PC-9 (cell line): ENCODE data around the gene CACNA1A. TPM values are rescaled to one million over a fixed set of nuclear protein-coding genes. Genes with fewer than 3 reads are reported as not detected.

ENCODE experiments used
- BruUV-seq: library from RNA; stranded (reverse); fragments of 400-500 nt; replicated peaks from 2 replicates; lab custom pipeline; 2021; lab: Mats Ljungman, UMichigan
- CTCF ChIA-PET: fragments of 300-600 bp; sonication (Branson Sonifier 250); formaldehyde crosslinking; loops from one replicate; lab custom pipeline; 2022; ENCODE audit warnings: antibody characterized with exemption; lab: Charles Lee
- POLR2A ChIA-PET: fragments of 300-600 bp; sonication (Branson Sonifier 250); formaldehyde crosslinking; loops from one replicate; lab custom pipeline; 2022; ENCODE audit warnings: antibody characterized with exemption; ENCODE audit not compliant: unreplicated experiment; lab: Charles Lee
- DNase-seq, 2 experiments: peaks; one replicate each; pipeline versions ENCODE4 v3.0.0 to v3.0.0-alpha.2; 2015 to 2022; ENCODE audit warnings: mixed read lengths in 1 of 2
- H2AFZ ChIP-seq: fragments of 200-600 bp; sonication (generic); 2 replicates; pipeline ENCODE4 v1.8.1; 2017; ENCODE audit warnings: antibody characterized with exemption
- H3F3A ChIP-seq: fragments of 200-600 bp; sonication (generic); 2 replicates; pipeline ENCODE4 v1.8.1; 2017; ENCODE audit warnings: antibody characterized with exemption, mild to moderate bottlenecking, low read depth; ENCODE audit not compliant: insufficient read depth
- H3K27ac ChIP-seq: fragments of 200-600 bp; sonication (generic); 2 replicates; pipeline ENCODE4 v1.6.1; 2016; ENCODE audit warnings: mixed run types
- H3K27me3 ChIP-seq: fragments of 200-600 bp; sonication (generic); 2 replicates; pipeline ENCODE4 v1.6.1; 2016; ENCODE audit warnings: low read depth, mixed run types; ENCODE audit not compliant: insufficient read depth
- H3K36me3 ChIP-seq: fragments of 200-600 bp; sonication (generic); 2 replicates; pipeline ENCODE4 v1.6.1; 2016; ENCODE audit warnings: low read depth, mixed run types
- H3K4me1 ChIP-seq: fragments of 200-600 bp; sonication (generic); replicated peaks from 2 replicates; pipeline ENCODE4 v1.6.1; 2016; ENCODE audit warnings: mixed run types; ENCODE audit not compliant: insufficient read depth
- H3K4me2 ChIP-seq: fragments of 200-600 bp; sonication (generic); 2 replicates; pipeline ENCODE4 v1.6.1; 2017; ENCODE audit warnings: mixed run types
- H3K4me3 ChIP-seq: fragments of 200-600 bp; sonication (generic); 2 replicates; pipeline ENCODE4 v1.6.1; 2016; ENCODE audit warnings: mixed run types
- H3K79me2 ChIP-seq: fragments of 200-600 bp; sonication (generic); 2 replicates; pipeline ENCODE4 v1.6.1; 2017; ENCODE audit warnings: low read depth, mixed run types
- H3K9me2 ChIP-seq: fragments of 200-600 bp; sonication (generic); 2 replicates; pipeline ENCODE4 v1.8.1; 2017; ENCODE audit warnings: mild to moderate bottlenecking; ENCODE audit not compliant: insufficient read depth
- H3K9me3 ChIP-seq: fragments of 200-600 bp; sonication (generic); 2 replicates; pipeline ENCODE4 v1.8.1; 2016; ENCODE audit warnings: low read depth; ENCODE audit not compliant: insufficient read depth
- H4K20me1 ChIP-seq: fragments of 200-600 bp; sonication (generic); 2 replicates; pipeline ENCODE4 v1.8.1; 2017; ENCODE audit not compliant: insufficient read depth
- CTCF ChIP-seq: fragments of 200-600 bp; sonication (generic); conservative IDR thresholded peaks from 2 replicates; pipeline ENCODE4 v1.6.1; 2017; ENCODE audit warnings: mixed run types, antibody characterized with exemption, mild to moderate bottlenecking, moderate library complexity
- EZH2 ChIP-seq: fragments of 200-600 bp; sonication (generic); IDR thresholded peaks from 2 replicates; pipeline ENCODE4 v1.8.0; 2017; ENCODE audit warnings: antibody characterized with exemption, low read depth
- intact Hi-C: fragments of 100-400 bp; cut with micrococcal nuclease; formaldehyde crosslinking; loops from one replicate; pipeline ENCODE4 v1.10.0; 2022; ENCODE audit not compliant: unreplicated experiment
- total RNA-seq: library from RNA; stranded (reverse); gene quantifications from 2 replicates; pipeline ENCODE4 v1.2.3, GENCODE V29; 2021

The CACNA1A gene
- total RNA-seq, 1 experiment from 2014 or later = 0.35 TPM

DNA sequence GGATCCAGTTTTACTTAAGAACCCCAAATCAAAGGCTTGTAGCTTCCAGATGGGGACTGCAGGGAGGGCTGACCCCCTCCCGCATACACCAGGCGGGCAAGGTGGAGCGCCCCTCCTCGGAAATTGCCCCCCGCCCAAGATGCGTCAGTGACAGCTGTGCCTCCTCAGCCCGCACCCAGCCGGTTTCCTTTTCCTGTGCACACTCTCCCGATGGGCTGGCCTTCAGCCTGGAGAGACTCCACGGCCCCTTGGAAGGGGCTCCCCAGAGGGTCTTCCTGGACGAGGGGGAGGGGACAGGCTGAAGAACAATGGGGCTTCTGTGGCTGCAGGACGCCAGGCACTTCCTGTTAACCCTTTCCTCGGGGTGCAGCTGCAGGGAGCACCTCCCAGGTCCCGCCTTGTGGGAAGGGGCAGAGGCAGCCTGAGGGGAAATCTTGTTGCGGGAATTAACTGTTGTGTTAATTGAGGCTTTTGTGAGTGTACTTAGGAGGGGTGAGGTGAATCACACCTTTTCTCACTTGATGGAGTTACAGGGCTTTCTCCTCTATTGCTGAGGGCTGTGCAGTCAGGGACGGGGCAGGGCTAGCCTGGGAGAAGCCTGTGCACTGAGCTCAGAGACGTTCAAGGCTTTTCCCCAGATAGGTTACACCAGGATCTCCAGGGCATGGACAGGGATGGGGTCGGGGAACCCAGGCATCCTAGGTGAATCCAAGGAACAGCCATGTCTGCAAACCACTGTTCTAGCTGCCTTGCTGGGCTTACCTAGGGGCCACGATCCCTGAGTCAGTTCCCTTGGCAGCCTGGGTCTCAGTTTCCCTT is 341.7 kb downstream of the CACNA1A start:
- no peak overlapping the region for H2AFZ ChIP-seq
- peaks cover 83% of the 10 kb centered on the region for H3F3A ChIP-seq
- peak overlapping the region; percentile 99 for H3K27ac ChIP-seq
- no peaks in the 10 kb centered on the region for H3K9me3 ChIP-seq
- no peak for TF ChIP-seq EZH2
- TF ChIP-seq CTCF = no peak
- peak overlapping the region; percentile 51 for H3K4me3 ChIP-seq
- H4K20me1 ChIP-seq = no peaks in the 10 kb centered on the region
- H3K27me3 ChIP-seq = no peaks in the 10 kb centered on the region
- DNase-seq = peak; percentile 73 to 92
- POLR2A ChIA-PET = interaction anchor here (0.7 to 0.8 kb wide), 2 partner anchors 9 to 38 kb away, joined by 3 to 5 read pairs; no protein-coding TSS in a partner anchor
- peaks cover 83% of the 10 kb centered on the region for H3K4me1 ChIP-seq
- intact Hi-C loops = loop anchor here (5.0 kb wide), 1 partner anchor 377 kb away; no protein-coding TSS in a partner anchor
- H3K36me3 ChIP-seq = no peaks in the 10 kb centered on the region
- CTCF ChIA-PET = interaction anchor here (0.6 kb wide), 2 partner anchors 14 to 101 kb away, joined by 3 to 10 read pairs; partner anchors contain the start of genes IER2 and STX10
- peak overlapping the region; percentile 85 for H3K4me2 ChIP-seq
- BruUV-seq = no TSS peak
- no peaks in the 10 kb centered on the region for H3K9me2 ChIP-seq
- H3K79me2 ChIP-seq = peaks cover 47% of the 10 kb centered on the region

DNA sequence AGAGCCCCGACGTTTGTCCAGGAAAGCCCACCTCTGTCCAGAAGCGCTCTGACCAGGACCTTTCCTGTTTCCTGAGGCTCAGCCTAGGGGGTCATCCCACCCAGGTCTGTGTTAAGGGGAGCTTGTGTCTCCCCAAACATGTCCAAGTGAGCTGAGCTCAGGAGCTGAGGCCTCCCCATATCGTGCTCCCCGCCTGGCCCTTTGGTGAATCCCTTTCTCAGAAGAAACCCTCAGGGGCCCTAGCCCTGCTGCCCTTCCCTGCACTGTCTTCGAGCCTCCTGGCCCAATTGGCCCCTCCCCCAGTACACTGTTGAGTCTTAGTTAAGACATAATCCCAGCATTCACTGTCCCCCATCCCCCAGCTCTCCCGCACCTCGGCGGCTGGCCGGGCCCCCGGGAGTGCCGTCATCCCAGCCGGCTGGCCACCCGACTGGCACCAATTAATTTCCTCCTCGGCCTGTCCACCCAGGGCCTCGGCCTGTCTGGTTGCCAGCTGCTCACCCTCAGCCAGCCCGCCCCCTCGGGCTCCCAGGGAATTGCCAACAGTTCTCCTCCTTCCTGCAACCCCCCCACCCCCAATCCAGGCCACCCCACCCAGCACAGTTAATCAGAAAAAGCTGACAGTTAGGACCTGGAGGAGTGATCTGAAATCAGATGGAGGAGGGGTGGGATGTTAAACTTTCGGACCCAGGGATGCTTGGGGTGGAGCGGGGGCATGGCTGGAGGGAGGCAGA is 342.5 kb downstream of the CACNA1A start:
- no TSS peak for BruUV-seq
- intact Hi-C loops = loop anchor here (1.0 to 5.0 kb wide), 2 partner anchors 8 to 376 kb away; no protein-coding TSS in a partner anchor
- no peaks in the 10 kb centered on the region for H3K9me2 ChIP-seq
- H3K4me1 ChIP-seq = peaks cover 76% of the 10 kb centered on the region
- H3K4me2 ChIP-seq = peak overlapping the region; percentile 85
- H3K4me3 ChIP-seq = peak overlapping the region; percentile 51
- no peaks in the 10 kb centered on the region for H3K9me3 ChIP-seq
- ChIA-PET POLR2A (interaction anchor here (0.7 to 1.1 kb wide), 3 partner anchors 8 to 110 kb away, joined by 3 to 9 read pairs (median 5); no protein-coding TSS in a partner anchor), CTCF (interaction anchor here (0.6 kb wide), 1 partner anchor 102 kb away, joined by 3 read pairs; no protein-coding TSS in a partner anchor)
- H3K27me3 ChIP-seq = no peaks in the 10 kb centered on the region
- DNase-seq = peak; percentile 84 to 88
- H4K20me1 ChIP-seq = no peaks in the 10 kb centered on the region
- H3F3A ChIP-seq = peaks cover 75% of the 10 kb centered on the region
- no peak overlapping the region for H2AFZ ChIP-seq
- peaks cover 40% of the 10 kb centered on the region for H3K79me2 ChIP-seq
- H3K36me3 ChIP-seq = no peaks in the 10 kb centered on the region
- H3K27ac ChIP-seq = peak overlapping the region; percentile 99
- no peak for TF ChIP-seq CTCF
